Activated CD8-positive, alpha-beta memory T cell treated with anti-CD3 and anti-CD28 coated beads, Interleukin-2, amount 10 ng/mL, durations not matched to agents 7 days and 5 days (primary cell): Measurements from ENCODE around the gene CIDEA. TPM values are rescaled to one million over a fixed set of nuclear protein-coding genes. Genes with fewer than 3 reads are reported as not detected.
A peak's percentile ranks its signal among the peaks of the same experiment; 100 is the strongest.

ENCODE experiments used
- ATAC-seq: fragments of 150-1000 bp; cut with Tn5 transposase; one replicate; pipeline ENCODE4 v1.10.0; 2021; ENCODE audit warnings: moderate library complexity
- CTCF ChIA-PET: fragments of 350-600 bp; sonication (Branson Sonifier 250); formaldehyde crosslinking; loops from one replicate; lab custom pipeline; 2021; ENCODE audit warnings: antibody characterized with exemption; lab: Charles Lee
- DNase-seq: peaks from one replicate; pipeline ENCODE4 v3.0.0-alpha.2; 2020
- H3K27ac Mint-ChIP-seq: one replicate; pipeline ENCODE4 v1.8.0; 2021; ENCODE audit warnings: mild to moderate bottlenecking, mixed read lengths
- H3K27me3 Mint-ChIP-seq: one replicate; pipeline ENCODE4 v1.8.0; 2021; ENCODE audit warnings: mixed read lengths
- H3K36me3 Mint-ChIP-seq: one replicate; pipeline ENCODE4 v1.8.0; 2021; ENCODE audit warnings: mild to moderate bottlenecking, mixed read lengths
- H3K4me1 Mint-ChIP-seq: one replicate; pipeline ENCODE4 v1.8.0; 2021; ENCODE audit warnings: mixed read lengths
- H3K4me3 Mint-ChIP-seq: one replicate; pipeline ENCODE4 v1.8.0; 2021; ENCODE audit warnings: mild to moderate bottlenecking, moderate library complexity, mixed read lengths
- H3K9me3 Mint-ChIP-seq: one replicate; pipeline ENCODE4 v1.8.0; 2022; ENCODE audit warnings: low read depth, mixed read lengths
- total RNA-seq, 2 experiments: library from RNA; stranded (reverse); gene quantifications; one replicate each; pipeline ENCODE4 v1.2.3, GENCODE V29; 2021

CIDEA gene
- total RNA-seq, 2 experiments from 2014 or later: not detected

DNA sequence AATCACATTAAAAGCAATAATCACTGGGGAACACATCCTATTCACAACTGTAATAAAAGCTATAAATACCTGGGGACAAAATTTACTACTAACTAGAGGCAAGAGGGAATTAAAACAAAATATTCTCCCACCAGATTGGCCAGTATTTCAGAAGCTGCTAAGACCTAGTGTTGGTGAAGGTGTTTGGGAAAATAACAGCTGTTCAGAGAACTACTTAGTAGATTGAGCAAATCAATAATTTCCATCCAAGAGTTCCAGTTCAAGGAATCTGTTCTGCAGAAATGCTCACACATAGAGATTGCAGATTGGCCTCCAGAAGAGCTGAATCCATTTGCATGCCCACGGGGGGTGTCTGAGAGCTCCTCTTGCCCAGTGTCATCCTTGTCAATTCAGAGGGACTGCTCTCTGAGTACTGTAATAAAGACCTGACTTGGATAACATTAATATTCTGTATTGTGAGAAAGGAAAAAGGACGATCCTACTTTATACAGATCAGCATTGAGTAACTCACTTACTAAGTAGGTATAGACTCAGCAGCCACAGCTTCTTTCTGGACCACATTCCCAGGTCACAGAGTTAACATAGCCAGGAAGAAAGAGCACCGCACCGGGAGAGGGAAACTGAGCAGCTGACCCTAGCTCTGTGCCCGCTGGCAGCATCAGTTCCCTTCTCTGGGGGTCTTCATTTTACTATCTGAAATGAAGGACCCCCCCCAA is 59.5 kb downstream of the CIDEA start:
- DNase-seq (no peak), ATAC-seq (no peak)
- no peak overlapping the region for H3K27ac Mint-ChIP-seq
- peaks cover 18% of the 10 kb centered on the region for H3K36me3 Mint-ChIP-seq
- H3K27me3 Mint-ChIP-seq: peaks cover 21% of the 10 kb centered on the region
- H3K9me3 Mint-ChIP-seq: peaks cover 3% of the 10 kb centered on the region
- CTCF ChIA-PET: interaction anchor here (3.0 kb wide), 1 partner anchor 15 kb away, joined by 13 read pairs; no protein-coding TSS in a partner anchor
- no peak overlapping the region for H3K4me3 Mint-ChIP-seq
- H3K4me1 Mint-ChIP-seq: peaks cover 6% of the 10 kb centered on the region

GRCh38 chr18:12314591-12315305 is 60.6 kb downstream of the CIDEA start:
- H3K9me3 Mint-ChIP-seq: peaks cover 3% of the 10 kb centered on the region
- no peak overlapping the region for H3K4me3 Mint-ChIP-seq
- ATAC-seq: no peak
- peaks cover 16% of the 10 kb centered on the region for H3K36me3 Mint-ChIP-seq
- no peak for DNase-seq
- H3K27me3 Mint-ChIP-seq: peaks cover 11% of the 10 kb centered on the region
- no peak overlapping the region for H3K27ac Mint-ChIP-seq
- CTCF ChIA-PET: interaction anchor here (1.6 to 3.0 kb wide), 2 partner anchors 14 to 42 kb away, joined by 3 to 13 read pairs; no protein-coding TSS in a partner anchor
- H3K4me1 Mint-ChIP-seq: peaks cover 1% of the 10 kb centered on the region

- no peak for ATAC-seq
- Mint-ChIP-seq H3K9me3 (peaks cover 3% of the 10 kb centered on the region), H3K4me1 (no peaks in the 10 kb centered on the region), H3K4me3 (no peak overlapping the region), H3K27ac (no peak overlapping the region), H3K27me3 (peaks cover 9% of the 10 kb centered on the region), H3K36me3 (peaks cover 14% of the 10 kb centered on the region)
- DNase-seq: no peak
- CTCF ChIA-PET: interaction anchor here (1.6 to 3.0 kb wide), 2 partner anchors 13 to 42 kb away, joined by 3 to 13 read pairs; no protein-coding TSS in a partner anchor
Observed at GRCh38 chr18:12315490-12315889, 61.3 kb downstream of the CIDEA start.

DNA sequence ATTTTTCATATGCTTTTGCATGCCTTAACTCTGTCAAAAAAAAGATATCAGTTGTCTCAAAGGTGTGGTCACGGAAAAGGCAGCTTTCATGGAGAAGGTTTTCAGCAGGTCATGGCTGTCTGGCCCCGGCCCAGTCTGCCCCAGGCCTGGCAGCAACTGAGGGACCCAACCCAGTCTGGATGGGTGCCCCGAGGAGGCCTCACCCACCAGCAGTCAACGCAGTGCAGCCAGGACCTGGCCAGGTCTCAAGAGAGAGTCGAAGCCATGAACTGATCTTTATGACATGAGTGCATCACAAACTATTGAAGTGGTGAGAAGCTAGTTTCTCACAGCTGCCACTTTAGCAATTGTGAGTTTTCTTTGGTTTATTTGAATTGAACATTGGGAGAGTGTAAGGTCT is 61.8 kb downstream of the CIDEA start:
- DNase-seq (no peak), ATAC-seq (no peak)
- CTCF ChIA-PET: interaction anchor here (1.6 to 3.0 kb wide), 3 partner anchors 13 to 43 kb away, joined by 3 to 14 read pairs (median 13); no protein-coding TSS in a partner anchor
- no peak overlapping the region for H3K4me3 Mint-ChIP-seq
- H3K27ac Mint-ChIP-seq: no peak overlapping the region
- no peaks in the 10 kb centered on the region for H3K4me1 Mint-ChIP-seq
- peaks cover 10% of the 10 kb centered on the region for H3K36me3 Mint-ChIP-seq
- H3K27me3 Mint-ChIP-seq: peaks cover 7% of the 10 kb centered on the region
- peaks cover 3% of the 10 kb centered on the region for H3K9me3 Mint-ChIP-seq

DNA sequence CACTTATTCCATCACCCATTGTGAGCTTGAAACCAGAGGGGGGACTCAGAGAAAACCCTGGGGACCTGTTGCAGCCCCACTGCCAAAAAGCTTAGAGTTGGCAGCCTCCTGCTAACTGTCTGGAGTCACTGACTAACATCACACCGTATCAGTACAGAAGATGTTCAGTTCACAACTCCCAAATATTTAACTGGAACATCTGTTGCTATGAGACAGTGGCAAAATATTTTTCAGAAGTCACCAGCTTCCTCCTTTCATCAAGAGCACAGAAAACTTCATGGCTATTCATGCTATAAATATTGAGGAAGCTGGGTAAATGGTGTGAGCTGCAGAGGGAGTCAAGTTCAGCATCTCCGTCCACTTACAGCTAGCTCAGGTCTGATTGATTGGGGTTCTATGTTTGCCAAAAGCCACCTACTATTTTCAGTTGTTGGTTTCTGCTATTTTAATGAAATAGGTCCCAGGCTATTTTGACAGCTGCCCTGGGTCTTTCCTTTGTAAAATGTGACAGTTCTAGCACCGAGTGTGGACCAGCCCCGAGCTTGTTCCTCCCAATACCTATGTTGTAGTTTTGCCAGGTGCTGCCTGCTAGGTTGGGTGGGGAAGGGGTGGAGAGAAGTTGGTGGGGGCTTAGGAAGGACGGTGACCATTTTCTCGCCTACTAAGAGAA is 63.6 kb downstream of the CIDEA start:
- Mint-ChIP-seq H3K9me3 (no peaks in the 10 kb centered on the region), H3K27me3 (peaks cover 2% of the 10 kb centered on the region), H3K27ac (no peak overlapping the region), H3K36me3 (peaks cover 6% of the 10 kb centered on the region), H3K4me1 (no peaks in the 10 kb centered on the region), H3K4me3 (no peak overlapping the region)
- ATAC-seq (no peak), DNase-seq (no peak)
- CTCF ChIA-PET: interaction anchor here (2.9 kb wide), 1 partner anchor 11 kb away, joined by 14 read pairs; no protein-coding TSS in a partner anchor

DNA sequence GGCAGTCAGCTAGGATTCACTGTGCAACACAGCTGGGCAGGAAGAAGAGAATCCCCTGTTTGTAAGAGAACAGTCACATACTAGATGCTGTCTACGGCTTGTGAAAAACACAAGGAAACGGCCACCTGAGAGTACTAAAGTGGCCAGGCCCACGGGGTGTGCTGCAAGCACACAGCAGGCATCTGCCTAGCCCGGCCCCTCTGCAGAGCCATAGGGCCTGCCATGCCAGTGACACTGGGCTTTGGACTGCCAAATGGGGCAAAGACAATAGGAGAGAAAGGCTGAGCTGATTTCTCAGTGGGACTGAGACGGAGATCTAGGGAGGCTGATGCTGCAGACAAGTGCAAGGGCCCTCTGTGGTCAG is 64.2 kb downstream of the CIDEA start:
- Mint-ChIP-seq H3K4me3 (no peak overlapping the region), H3K27me3 (no peaks in the 10 kb centered on the region), H3K27ac (no peak overlapping the region), H3K4me1 (no peaks in the 10 kb centered on the region), H3K36me3 (peaks cover 5% of the 10 kb centered on the region), H3K9me3 (no peaks in the 10 kb centered on the region)
- no peak for DNase-seq
- no peak for ATAC-seq
- CTCF ChIA-PET: interaction anchor here (2.9 kb wide), 1 partner anchor 11 kb away, joined by 14 read pairs; no protein-coding TSS in a partner anchor

DNA sequence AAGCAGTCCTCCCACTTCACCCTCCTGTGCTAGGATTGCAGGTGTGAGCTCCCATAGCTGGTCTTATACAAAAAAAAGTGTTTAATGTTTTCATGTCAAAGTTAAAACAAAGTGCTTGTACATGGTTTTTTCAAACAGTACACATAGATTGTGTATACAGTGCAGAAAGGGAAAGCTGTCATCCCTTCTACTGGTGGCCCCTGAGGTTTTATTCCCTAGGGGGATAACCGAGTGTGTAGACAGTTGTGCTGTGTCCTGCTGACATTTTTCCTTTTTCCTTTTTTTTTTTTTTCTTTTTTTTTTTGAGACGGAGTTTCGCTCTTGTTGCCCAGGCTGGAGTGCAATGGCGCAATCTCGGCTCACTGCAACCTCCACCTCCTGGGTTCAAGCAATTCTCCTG is 64.7 kb downstream of the CIDEA start:
- no peaks in the 10 kb centered on the region for H3K27me3 Mint-ChIP-seq
- CTCF ChIA-PET: interaction anchor here (2.9 kb wide), 1 partner anchor 10 kb away, joined by 14 read pairs; no protein-coding TSS in a partner anchor
- no peak overlapping the region for H3K4me3 Mint-ChIP-seq
- no peak for ATAC-seq
- H3K36me3 Mint-ChIP-seq: peaks cover 5% of the 10 kb centered on the region
- no peaks in the 10 kb centered on the region for H3K9me3 Mint-ChIP-seq
- H3K27ac Mint-ChIP-seq: no peak overlapping the region
- no peaks in the 10 kb centered on the region for H3K4me1 Mint-ChIP-seq
- DNase-seq: no peak

- DNase-seq: no peak
- Mint-ChIP-seq H3K4me3 (no peak overlapping the region), H3K27me3 (no peaks in the 10 kb centered on the region), H3K9me3 (no peaks in the 10 kb centered on the region), H3K4me1 (peaks cover 2% of the 10 kb centered on the region), H3K27ac (no peak overlapping the region), H3K36me3 (peaks cover 21% of the 10 kb centered on the region)
- CTCF ChIA-PET: no interaction called here
- ATAC-seq: no peak
Observed at GRCh38 chr18:12321333-12321732, 67.2 kb downstream of the CIDEA start.

- ATAC-seq (no peak), DNase-seq (no peak)
- peaks cover 39% of the 10 kb centered on the region for H3K36me3 Mint-ChIP-seq
- peaks cover 16% of the 10 kb centered on the region for H3K4me1 Mint-ChIP-seq
- no peak overlapping the region for H3K27ac Mint-ChIP-seq
- no peaks in the 10 kb centered on the region for H3K9me3 Mint-ChIP-seq
- no peak overlapping the region for H3K4me3 Mint-ChIP-seq
- CTCF ChIA-PET: no interaction called here
- H3K27me3 Mint-ChIP-seq: no peaks in the 10 kb centered on the region
Observed at GRCh38 chr18:12324991-12325725, 71.0 kb downstream of the CIDEA start.

GRCh38 chr18:12325726-12326245 is 71.6 kb downstream of the CIDEA start:
- Mint-ChIP-seq H3K36me3 (peaks cover 42% of the 10 kb centered on the region), H3K9me3 (no peaks in the 10 kb centered on the region), H3K27me3 (no peaks in the 10 kb centered on the region), H3K4me3 (no peak overlapping the region), H3K27ac (no peak overlapping the region), H3K4me1 (peaks cover 16% of the 10 kb centered on the region)
- CTCF ChIA-PET: no interaction called here
- no peak for DNase-seq
- ATAC-seq: no peak

GRCh38 chr18:12326711-12327460 is 72.7 kb downstream of the CIDEA start:
- peaks cover 16% of the 10 kb centered on the region for H3K4me1 Mint-ChIP-seq
- no peaks in the 10 kb centered on the region for H3K27me3 Mint-ChIP-seq
- peaks cover 40% of the 10 kb centered on the region for H3K36me3 Mint-ChIP-seq
- no peak for ATAC-seq
- no peak for DNase-seq
- H3K4me3 Mint-ChIP-seq: no peak overlapping the region
- CTCF ChIA-PET: interaction anchor here (1.1 to 3.7 kb wide), 7 partner anchors 9 to 334 kb away, joined by 3 to 14 read pairs (median 8); partner anchors contain the start of gene AFG3L2
- H3K27ac Mint-ChIP-seq: peak overlapping the region; percentile 43
- no peaks in the 10 kb centered on the region for H3K9me3 Mint-ChIP-seq
